Left ventricle myocardium inferior (tissue), 1 donor: ENCODE measurements around the gene GPR18. TPM values are rescaled to one million over a fixed set of nuclear protein-coding genes. Genes with fewer than 3 reads are reported as not detected.

Source experiments
- DNase-seq: peaks from one replicate; pipeline ENCODE4 v3.0.0-alpha.2; 2020
- H3K27ac ChIP-seq: fragments of 200-600 bp; replicated peaks from 2 replicates; pipeline ENCODE4 v1.8.0; 2021
- H3K27me3 ChIP-seq: fragments of 200-600 bp; 2 replicates; pipeline ENCODE4 v1.8.0; 2021; ENCODE audit warnings: low read depth
- H3K36me3 ChIP-seq: fragments of 200-600 bp; 2 replicates; pipeline ENCODE4 v1.8.0; 2021
- H3K4me1 ChIP-seq: fragments of 200-600 bp; 2 replicates; pipeline ENCODE4 v1.8.0; 2021
- H3K4me3 ChIP-seq: fragments of 200-600 bp; 2 replicates; pipeline ENCODE4 v1.8.0; 2021; ENCODE audit warnings: mild to moderate bottlenecking, moderate library complexity
- H3K9me3 ChIP-seq: fragments of 200-600 bp; replicated peaks from 2 replicates; pipeline ENCODE4 v1.8.0; 2021
- CTCF ChIP-seq: fragments of 200-600 bp; IDR thresholded peaks from 2 replicates; pipeline ENCODE4 v1.8.0; 2021; ENCODE audit warnings: antibody characterized with exemption, mild to moderate bottlenecking, borderline replicate concordance
- intact Hi-C: fragments of 100-400 bp; cut with micrococcal nuclease; formaldehyde crosslinking; loops from one replicate; pipeline ENCODE4 v1.11.0; 2022
- total RNA-seq: library from RNA; stranded (reverse); fragmentation: NEBNext Ultra II Directional; extraction: Animal tissue kit (Norgen Biotek cat#: 25700); gene quantifications from one replicate; pipeline ENCODE4 v1.2.1, GENCODE V29; 2021
- donor health status: DM: no; HTN: yes; CAD: no; lungs with severe emphysema.

The GPR18 gene
- total RNA-seq, 1 donor from 2014 or later = not detected

GRCh38 chr13:99282264-99283231 lies 24.4 kb upstream of the GPR18 start:
- Histone ChIP-seq H3K9me3 (no peaks in the 10 kb centered on the region), H3K4me3 (no peak overlapping the region), H3K36me3 (no peaks in the 10 kb centered on the region), H3K27ac (peak overlapping the region; percentile 53), H3K4me1 (peaks cover 57% of the 10 kb centered on the region), H3K27me3 (no peaks in the 10 kb centered on the region)
- no peak for TF ChIP-seq CTCF
- intact Hi-C loops = no loop called here
- DNase-seq = no peak

- H3K4me3 ChIP-seq = no peak overlapping the region
- intact Hi-C loops = no loop called here
- no peaks in the 10 kb centered on the region for H3K36me3 ChIP-seq
- no peaks in the 10 kb centered on the region for H3K9me3 ChIP-seq
- H3K27me3 ChIP-seq = no peaks in the 10 kb centered on the region
- TF ChIP-seq CTCF = no peak
- H3K27ac ChIP-seq = peak overlapping the region; percentile 53
- H3K4me1 ChIP-seq = peaks cover 50% of the 10 kb centered on the region
- peak; percentile 62 for DNase-seq
Observed at GRCh38 chr13:99281811-99282263, 23.7 kb upstream of the GPR18 start.

- no peak overlapping the region for H3K27ac ChIP-seq
- intact Hi-C loops = no loop called here
- no peak for TF ChIP-seq CTCF
Observed at GRCh38 chr13:99280166-99280565, 22.0 kb upstream of the GPR18 start.

GRCh38 chr13:99279637-99280036 lies 21.5 kb upstream of the GPR18 start:
- Histone ChIP-seq H3K27ac (no peak overlapping the region), H3K4me1 (peaks cover 35% of the 10 kb centered on the region), H3K9me3 (no peaks in the 10 kb centered on the region), H3K4me3 (no peak overlapping the region), H3K27me3 (no peaks in the 10 kb centered on the region), H3K36me3 (peaks cover 3% of the 10 kb centered on the region)
- DNase-seq = no peak
- TF ChIP-seq CTCF = no peak
- intact Hi-C loops = no loop called here

More at GRCh38 chr13:99280166-99280565, 22.0 kb upstream of the GPR18 start:
- Histone ChIP-seq H3K9me3 (no peaks in the 10 kb centered on the region), H3K27me3 (no peaks in the 10 kb centered on the region), H3K4me3 (no peak overlapping the region), H3K36me3 (peaks cover 3% of the 10 kb centered on the region), H3K4me1 (peaks cover 35% of the 10 kb centered on the region)
- no peak for DNase-seq

- TF ChIP-seq CTCF = no peak
- intact Hi-C loops = no loop called here
Observed at GRCh38 chr13:99278843-99279242, 20.7 kb upstream of the GPR18 start.

More at GRCh38 chr13:99278843-99279242, 20.7 kb upstream of the GPR18 start:
- Histone ChIP-seq H3K27ac (no peak overlapping the region), H3K36me3 (peaks cover 3% of the 10 kb centered on the region), H3K4me1 (peaks cover 34% of the 10 kb centered on the region), H3K4me3 (no peak overlapping the region), H3K27me3 (no peaks in the 10 kb centered on the region), H3K9me3 (no peaks in the 10 kb centered on the region)
- no peak for DNase-seq
